Mucosa of descending colon (tissue), 3 donors: ENCODE data around the gene CPM. TPM values are rescaled to one million over a fixed set of nuclear protein-coding genes. Genes with fewer than 3 reads are reported as not detected.
A peak's percentile ranks its signal among the peaks of the same experiment; 100 is the strongest.

ENCODE experiments used
- ATAC-seq: fragments of 200-7000 bp; cut with Tn5 transposase; one replicate; pipeline ENCODE4 v1.9.1; 2020; ENCODE audit warnings: mild to moderate bottlenecking, moderate library complexity
- DNase-seq, 3 donors: peaks; one replicate each; pipeline ENCODE4 v3.0.0-alpha.2; 2020
- H3K36me3 ChIP-seq: fragments of 200-600 bp; one replicate; pipeline ENCODE4 v1.8.0; 2021; ENCODE audit warnings: low read depth, mild to moderate bottlenecking
- H3K4me1 ChIP-seq: fragments of 200-600 bp; one replicate; pipeline ENCODE4 v1.8.0; 2021; ENCODE audit warnings: low read depth, mild to moderate bottlenecking
- H3K4me3 ChIP-seq: fragments of 200-600 bp; one replicate; pipeline ENCODE4 v1.8.0; 2021; ENCODE audit warnings: mild to moderate bottlenecking
- H3K9me3 ChIP-seq: fragments of 200-600 bp; one replicate; pipeline ENCODE4 v1.8.0; 2021; ENCODE audit warnings: mild to moderate bottlenecking
- CTCF ChIP-seq: fragments of 200-600 bp; IDR thresholded peaks from one replicate; pipeline ENCODE4 v1.8.0; 2022; ENCODE audit warnings: antibody characterized with exemption, mild to moderate bottlenecking
- intact Hi-C, 2 donors: fragments of 100-400 bp; cut with DNase I in 1 of 2; cut with micrococcal nuclease in 1 of 2; formaldehyde crosslinking; loops; one replicate each; pipeline versions ENCODE4 v1.11.0 to v1.11.1; 2022; cut with DNase I, micrococcal nuclease
- total RNA-seq, 3 donors: library from RNA; stranded (reverse); fragmentation: NEBNext Ultra II Directional in 2 of 3; extraction: Animal tissue kit (Norgen Biotek cat#: 25700) in 2 of 3; gene quantifications; one replicate each; pipeline versions ENCODE4 v1.2.1 to v1.2.4, GENCODE V29; 2021 to 2023
- donor health status: DM: no; HTN: no; CAD: no; lungs with moderate emphysema.
- donor health status: DM: no; HTN: no; CAD: no.
- donor health status: DM: no; HTN: yes; CAD: no.

Gene CPM
- total RNA-seq, 3 donors from 2014 or later = 40.1 to 130 (median 111) TPM

- Histone ChIP-seq H3K4me1 (no peaks in the 10 kb centered on the region), H3K36me3 (no peaks in the 10 kb centered on the region), H3K4me3 (no peak overlapping the region), H3K9me3 (no peaks in the 10 kb centered on the region)
- DNase-seq (no peak), ATAC-seq (no peak)
- TF ChIP-seq CTCF = no peak
- intact Hi-C loops = no loop called here
Measured at GRCh38 chr12:68970306-68970705, 37.3 kb upstream of the CPM start.

GRCh38 chr12:68967046-68967445, 34.1 kb upstream of the CPM start:
- intact Hi-C loops = no loop called here
- TF ChIP-seq CTCF = no peak

GRCh38 chr12:68963856-68964745, 31.1 kb upstream of the CPM start:
- ATAC-seq = no peak
- intact Hi-C loops = no loop called here
- peaks cover 13% of the 10 kb centered on the region for H3K4me1 ChIP-seq
- no peak for DNase-seq
- H3K36me3 ChIP-seq = no peaks in the 10 kb centered on the region
- no peaks in the 10 kb centered on the region for H3K9me3 ChIP-seq
- no peak for TF ChIP-seq CTCF
- H3K4me3 ChIP-seq = no peak overlapping the region

More at GRCh38 chr12:68967046-68967445, 34.1 kb upstream of the CPM start:
- Histone ChIP-seq H3K4me3 (no peak overlapping the region), H3K36me3 (no peaks in the 10 kb centered on the region), H3K9me3 (no peaks in the 10 kb centered on the region), H3K4me1 (peaks cover 13% of the 10 kb centered on the region)
- ATAC-seq = no peak
- DNase-seq = no peak

- peak; percentile 83 for ATAC-seq
- no peaks in the 10 kb centered on the region for H3K9me3 ChIP-seq
- intact Hi-C loops = no loop called here
- no peak overlapping the region for H3K4me3 ChIP-seq
- no peaks in the 10 kb centered on the region for H3K36me3 ChIP-seq
- no peak for DNase-seq
- peaks cover 13% of the 10 kb centered on the region for H3K4me1 ChIP-seq
- no peak for TF ChIP-seq CTCF
Measured at GRCh38 chr12:68962877-68963855, 30.2 kb upstream of the CPM start.

- no peak for TF ChIP-seq CTCF
- H3K4me3 ChIP-seq = no peak overlapping the region
- H3K9me3 ChIP-seq = no peaks in the 10 kb centered on the region
- DNase-seq (no peak), ATAC-seq (peak; percentile 49)
- peaks cover 13% of the 10 kb centered on the region for H3K4me1 ChIP-seq
- no peaks in the 10 kb centered on the region for H3K36me3 ChIP-seq
- intact Hi-C loops = no loop called here
Measured at GRCh38 chr12:68959891-68960464, 27.0 kb upstream of the CPM start.
